CD1c-positive myeloid dendritic cell (primary cell): Measurements from ENCODE around the gene DLL4.

ENCODE experiments used
- DNase-seq: peaks from one replicate; pipeline ENCODE4 v3.0.0-alpha.2; 2016; ENCODE audit errors: extremely low spot score

Gene DLL4

DNA sequence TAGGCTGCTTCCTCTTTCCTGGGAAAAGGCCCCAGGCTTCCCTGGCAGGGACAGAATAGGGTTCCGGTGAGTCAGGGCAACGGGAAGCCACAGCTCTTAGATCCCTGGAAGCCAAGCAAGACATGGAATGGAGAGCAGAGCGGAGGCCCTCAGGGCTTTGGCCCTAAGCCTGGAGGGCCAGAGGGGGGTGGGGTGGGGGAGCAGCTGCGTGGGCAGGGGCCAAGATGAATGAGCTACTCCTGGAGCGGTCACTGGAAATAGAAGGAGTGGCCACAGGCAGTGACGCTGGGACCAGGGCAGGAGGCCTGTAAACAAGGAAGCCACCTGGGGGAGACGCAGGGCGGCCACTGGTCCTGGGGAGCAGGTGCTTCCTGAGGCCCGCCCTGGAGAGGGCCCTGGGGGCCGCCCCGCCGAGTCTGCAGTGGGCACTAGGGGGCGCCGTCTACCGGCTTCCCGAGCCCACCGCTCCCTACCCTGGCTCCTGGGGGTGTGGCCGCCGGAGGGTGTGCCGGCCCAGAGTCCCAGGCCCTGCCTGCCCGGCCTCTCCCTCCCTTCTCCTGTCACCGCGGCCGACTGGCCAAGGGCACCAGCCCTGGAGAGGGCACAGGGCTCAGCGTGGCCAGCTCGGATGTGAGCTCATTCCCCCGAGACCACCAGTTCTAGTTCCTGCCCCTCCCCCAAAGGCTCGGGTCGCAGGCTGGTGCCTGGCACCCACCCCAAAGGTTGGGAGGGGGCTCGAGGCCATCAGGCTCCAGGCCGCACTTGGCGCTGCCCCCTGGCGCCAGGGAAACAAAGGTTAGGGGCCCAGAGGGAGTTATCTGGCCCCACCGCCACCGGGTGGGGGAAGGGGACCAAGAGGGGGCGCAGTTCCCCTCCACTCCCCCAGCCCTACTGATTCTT is 22.8 kb upstream of the DLL4 start:
- DNase-seq = peak; percentile 64

GRCh38 chr15:40906991-40907802 is 21.9 kb upstream of the DLL4 start:
- DNase-seq = peak; percentile 60

GRCh38 chr15:40908095-40908494 is 21.0 kb upstream of the DLL4 start:
- DNase-seq = no peak

- peak; percentile 39 for DNase-seq
Measured at GRCh38 chr15:40909662-40910630, 19.2 kb upstream of the DLL4 start.

- DNase-seq = no peak
Measured at GRCh38 chr15:40911141-40911540, 18.0 kb upstream of the DLL4 start.

GRCh38 chr15:40911693-40912092 is 17.4 kb upstream of the DLL4 start:
- no peak for DNase-seq

- DNase-seq = no peak
Measured at GRCh38 chr15:40912478-40912877, 16.7 kb upstream of the DLL4 start.

GRCh38 chr15:40914013-40914412 is 15.1 kb upstream of the DLL4 start:
- no peak for DNase-seq

GRCh38 chr15:40914486-40914885 is 14.7 kb upstream of the DLL4 start:
- no peak for DNase-seq

- no peak for DNase-seq
Measured at GRCh38 chr15:40915116-40915661, 14.0 kb upstream of the DLL4 start.

DNA sequence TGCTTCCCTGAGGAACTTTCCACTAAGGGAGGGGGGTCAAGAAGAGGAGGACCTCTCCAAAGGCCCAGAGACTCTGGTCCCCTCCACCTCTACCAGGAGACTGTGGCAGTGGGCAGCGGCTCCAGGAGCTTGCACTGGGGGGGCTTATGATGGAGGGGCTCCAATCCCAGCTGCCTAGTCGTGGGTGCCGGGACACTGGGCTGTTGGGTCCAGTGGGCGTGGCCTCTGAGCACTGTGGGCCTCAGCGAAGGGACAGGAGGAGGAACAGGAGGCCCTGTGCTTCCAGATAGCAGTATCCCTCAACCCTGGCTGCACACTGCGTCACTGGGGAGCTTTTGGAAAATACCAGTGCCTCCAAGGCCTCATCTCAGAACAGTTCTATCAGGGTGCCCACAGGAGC is 13.5 kb upstream of the DLL4 start:
- DNase-seq = no peak

GRCh38 chr15:40917585-40917984 is 11.6 kb upstream of the DLL4 start:
- no peak for DNase-seq

DNA sequence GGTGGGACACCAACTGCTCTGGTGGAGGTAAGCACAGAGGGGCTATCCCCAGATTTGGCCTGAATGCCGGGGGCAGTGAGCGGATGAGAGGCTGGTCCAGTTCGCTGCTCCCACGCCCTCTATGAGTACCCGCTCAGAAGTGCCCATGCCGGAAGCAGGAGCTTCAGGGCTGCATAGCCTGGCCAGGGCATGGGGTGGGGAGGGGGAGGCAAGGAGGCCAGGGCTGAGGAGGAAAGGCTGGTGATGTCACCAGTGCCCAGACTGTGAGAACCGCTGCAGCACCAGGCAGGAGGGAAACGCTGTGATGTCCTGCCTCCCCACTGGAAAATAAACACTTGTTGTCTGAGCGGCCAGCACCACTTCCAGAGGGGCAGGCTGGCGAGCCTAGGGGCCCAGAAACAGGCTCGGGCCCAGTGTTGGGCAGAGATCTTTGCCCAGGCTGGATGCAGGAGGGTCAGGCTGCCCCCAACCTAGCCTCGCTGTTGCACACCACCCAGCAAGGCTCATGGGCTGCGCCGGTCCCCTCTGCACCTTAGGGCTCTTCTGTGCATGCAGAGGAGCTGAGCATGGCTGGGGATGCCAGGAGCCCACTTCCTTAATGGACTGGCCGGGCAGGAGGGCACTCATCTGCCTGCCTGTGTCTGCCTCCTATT is 10.9 kb upstream of the DLL4 start:
- DNase-seq = no peak

- no peak for DNase-seq
Measured at GRCh38 chr15:40918799-40919392, 10.2 kb upstream of the DLL4 start.

- DNase-seq = no peak
Measured at GRCh38 chr15:40921949-40922607, 7.1 kb upstream of the DLL4 start.

- DNase-seq = no peak
Measured at GRCh38 chr15:40922608-40923005, 6.5 kb upstream of the DLL4 start.

DNA sequence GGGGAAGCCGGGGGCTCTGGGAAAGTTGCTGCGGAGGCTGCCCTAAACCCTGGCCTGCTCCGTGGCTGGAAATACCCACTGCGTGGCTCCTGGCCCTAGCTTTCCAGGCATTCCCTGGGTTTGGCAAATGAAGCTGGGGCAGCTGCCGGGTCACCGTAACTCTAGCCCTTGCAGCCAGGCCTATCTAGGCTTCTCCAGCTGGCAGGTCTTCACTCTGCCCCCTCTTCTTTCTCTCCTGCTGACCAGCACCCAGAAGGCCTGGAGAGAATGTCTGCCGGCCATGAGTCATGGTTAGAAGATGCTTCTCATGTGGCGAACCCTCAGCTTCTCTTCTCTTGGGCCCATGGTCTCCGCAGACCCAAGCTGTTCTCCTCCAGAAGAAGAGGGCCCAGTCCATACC is 5.6 kb upstream of the DLL4 start:
- DNase-seq = no peak

GRCh38 chr15:40925495-40925862 is 3.7 kb upstream of the DLL4 start:
- DNase-seq = no peak

DNA sequence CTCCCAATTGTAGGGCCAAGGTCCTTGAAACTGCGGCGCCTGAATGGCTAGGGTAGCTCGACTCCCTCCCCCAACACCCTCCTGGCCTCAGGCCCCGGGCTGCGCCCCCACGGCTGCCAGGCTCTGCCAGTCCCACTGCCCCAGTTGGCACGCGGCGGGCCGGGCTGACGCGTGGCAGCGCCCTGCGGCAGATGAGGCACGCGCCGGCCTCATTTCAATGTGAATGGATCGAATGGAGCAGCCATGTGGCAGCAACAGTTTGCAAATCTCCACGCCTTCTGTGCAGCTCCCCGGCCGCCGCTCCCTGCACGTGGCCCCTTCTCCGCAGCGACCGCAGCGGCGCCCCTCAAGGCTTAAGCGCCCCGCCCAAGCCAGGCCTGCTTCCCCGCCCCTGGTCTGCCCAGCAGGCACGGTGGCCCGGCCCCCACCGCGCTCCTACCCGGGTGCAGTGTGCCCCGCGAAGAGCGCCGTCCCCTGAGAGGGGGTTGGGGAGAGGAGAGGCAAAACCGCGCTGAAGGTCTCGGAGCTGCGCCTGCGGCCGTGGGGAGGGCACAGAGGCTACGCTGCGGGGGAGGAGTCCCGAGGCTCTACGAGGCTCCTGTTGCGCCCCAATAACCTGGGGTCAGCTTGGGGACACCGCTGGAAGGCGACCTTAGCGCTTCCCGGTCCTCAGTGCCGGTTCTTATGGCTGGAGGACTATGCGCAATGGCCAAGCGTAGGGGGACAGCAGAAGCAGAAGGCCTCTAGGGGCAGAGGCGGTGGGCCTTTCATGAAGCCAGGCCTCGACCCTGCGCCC is 3.1 kb upstream of the DLL4 start:
- DNase-seq = no peak
